ENCODE measurements around the gene VPS41.

DNA sequence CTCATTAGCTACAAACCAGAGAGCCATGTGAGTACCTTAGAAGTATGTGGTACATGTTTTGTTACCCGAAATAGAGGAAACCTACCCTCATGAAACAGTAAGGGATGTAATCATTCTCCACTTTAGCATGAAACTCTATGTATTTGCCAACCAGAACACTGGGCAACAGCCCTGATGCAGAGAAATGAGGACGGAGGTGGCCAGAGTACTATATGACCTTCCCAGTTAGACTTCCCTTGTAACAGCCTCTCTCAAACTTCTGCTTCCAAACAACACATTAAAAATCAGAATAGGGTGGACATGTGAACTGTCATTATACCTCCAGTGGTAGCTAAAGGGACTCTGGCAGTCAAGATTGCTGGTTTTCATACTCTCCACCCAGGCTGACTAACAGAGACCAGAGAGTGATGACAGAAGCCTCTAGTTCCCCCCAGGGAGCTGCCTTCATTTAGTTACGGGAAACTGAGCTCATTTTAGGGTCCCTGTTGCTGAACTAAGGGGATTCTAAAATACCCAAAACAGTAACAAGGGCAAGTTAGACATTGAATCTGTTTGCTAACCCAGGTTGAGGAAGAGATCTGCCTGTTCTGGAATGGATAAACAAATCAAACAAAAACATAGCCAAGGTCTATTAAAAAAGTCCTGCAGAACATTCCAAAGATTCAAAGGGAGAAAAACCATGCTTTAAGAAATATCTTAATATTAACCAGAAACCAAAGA lies 83.1 kb downstream of the VPS41 start:
- TF ChIP-seq CTCF (conservative IDR thresholded peaks at IDR 0.05) (no peak), ZFX (IDR thresholded peaks at IDR 0.05) (no peak)
